CD4-positive, alpha-beta T cell treated with Interleukin-1 beta for 1 hour (primary cell): ENCODE data around the gene KCNG1.
"Not testable (repeated sequence)": the region's sequence is repeated elsewhere in the genome, so short reads cannot be mapped to it uniquely, and the experiment has no call there.

Experiments
- DNase-seq, 2 donors: peaks; one replicate each; pipeline ENCODE4 v3.0.0-alpha.2; 2020 to 2022

Gene KCNG1

DNA sequence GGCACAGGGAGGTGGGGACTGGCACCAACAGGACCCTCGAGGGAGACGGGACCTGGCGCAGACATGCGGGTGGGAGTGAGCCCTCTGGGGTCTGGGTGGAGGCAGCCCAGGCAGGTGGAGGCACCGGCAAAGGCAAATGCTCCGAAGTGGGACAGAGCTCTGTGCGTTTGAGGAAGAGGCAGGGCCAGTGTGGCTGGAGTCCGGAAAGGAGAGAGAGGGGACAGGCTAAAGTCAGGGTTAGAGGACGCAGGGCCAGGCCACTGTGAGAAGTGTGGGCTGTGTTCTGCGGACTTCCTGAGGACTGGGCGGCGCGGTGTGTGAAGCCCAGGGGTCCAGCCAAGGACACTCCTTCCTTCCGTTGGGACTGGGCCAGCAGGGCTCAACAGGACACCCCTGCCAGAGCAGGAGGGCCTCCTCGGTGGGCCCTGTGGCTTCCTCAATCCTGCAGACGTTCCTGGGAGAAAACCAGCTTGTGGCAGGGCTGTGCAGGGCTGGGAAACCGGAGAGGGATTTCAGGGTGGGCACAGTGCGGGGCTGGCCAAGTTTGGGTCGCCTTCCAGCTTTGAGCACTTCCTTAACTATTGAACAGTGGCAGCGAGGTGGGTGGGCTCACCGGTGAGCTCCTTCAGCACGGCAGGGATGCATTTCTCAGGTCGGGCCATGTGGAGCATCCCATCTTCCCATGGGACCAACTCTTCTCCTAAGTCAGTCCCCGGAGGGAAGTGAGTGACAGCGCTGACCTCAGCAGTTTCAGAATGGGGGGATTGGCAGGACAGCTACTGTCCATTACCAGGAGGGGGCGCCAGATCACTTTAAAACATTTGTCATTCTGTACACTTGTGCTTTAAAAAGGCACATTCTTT, 41.8 kb downstream of the KCNG1 start:
- DNase-seq, result peak; percentile 52 to 57

DNA sequence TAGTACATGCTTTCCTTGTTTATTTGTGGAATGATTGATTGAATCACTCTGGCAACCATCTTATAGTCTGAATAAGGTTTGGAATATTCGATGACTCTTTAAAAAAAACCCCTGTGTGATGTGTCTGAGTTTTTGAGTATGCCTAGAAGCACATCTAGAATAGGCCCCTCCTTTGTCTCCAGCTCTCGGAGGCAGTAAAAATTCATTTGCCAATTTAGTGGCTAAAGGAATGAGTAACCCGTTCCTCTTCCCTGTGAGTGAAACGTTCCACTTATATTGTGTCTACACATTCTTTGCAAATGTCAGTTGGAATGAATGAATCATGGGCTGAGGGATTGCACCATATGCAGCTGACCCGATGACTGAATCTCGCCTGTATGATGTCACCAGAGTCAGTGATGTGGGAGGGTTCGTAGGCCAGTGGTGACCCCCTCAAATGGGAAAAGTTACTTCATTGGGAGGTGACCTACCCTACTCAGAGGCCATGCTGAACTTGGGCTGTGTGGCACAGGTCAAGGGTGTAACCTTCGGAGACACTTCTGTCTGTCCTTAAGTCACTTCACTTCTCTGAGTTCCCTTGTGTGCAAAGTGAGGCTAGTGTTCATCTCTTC, 42.7 kb downstream of the KCNG1 start:
- DNase-seq, result peak in 1 of 2 donors; percentile 27

DNA sequence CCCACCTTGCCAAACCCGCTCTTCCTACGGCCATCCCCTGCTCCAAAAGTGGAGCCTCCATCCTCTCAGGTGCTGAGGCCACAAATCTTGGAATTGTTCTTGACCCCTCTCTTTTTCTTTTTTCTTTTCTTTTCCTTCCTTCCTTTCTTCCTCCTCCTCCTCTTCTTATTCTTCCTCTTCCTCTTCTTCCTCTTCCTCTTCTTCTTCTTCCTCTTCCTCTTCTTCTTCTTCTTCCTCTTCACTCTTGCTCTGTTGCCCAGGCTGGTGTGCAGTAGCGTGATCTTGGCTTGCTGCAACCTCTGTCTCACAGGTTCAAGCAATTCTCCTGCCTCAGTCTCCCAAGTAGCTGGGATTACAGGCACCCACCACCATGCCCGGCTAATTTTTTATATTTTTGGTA, 44.4 kb downstream of the KCNG1 start:
- not testable (repeated sequence) for DNase-seq

DNA sequence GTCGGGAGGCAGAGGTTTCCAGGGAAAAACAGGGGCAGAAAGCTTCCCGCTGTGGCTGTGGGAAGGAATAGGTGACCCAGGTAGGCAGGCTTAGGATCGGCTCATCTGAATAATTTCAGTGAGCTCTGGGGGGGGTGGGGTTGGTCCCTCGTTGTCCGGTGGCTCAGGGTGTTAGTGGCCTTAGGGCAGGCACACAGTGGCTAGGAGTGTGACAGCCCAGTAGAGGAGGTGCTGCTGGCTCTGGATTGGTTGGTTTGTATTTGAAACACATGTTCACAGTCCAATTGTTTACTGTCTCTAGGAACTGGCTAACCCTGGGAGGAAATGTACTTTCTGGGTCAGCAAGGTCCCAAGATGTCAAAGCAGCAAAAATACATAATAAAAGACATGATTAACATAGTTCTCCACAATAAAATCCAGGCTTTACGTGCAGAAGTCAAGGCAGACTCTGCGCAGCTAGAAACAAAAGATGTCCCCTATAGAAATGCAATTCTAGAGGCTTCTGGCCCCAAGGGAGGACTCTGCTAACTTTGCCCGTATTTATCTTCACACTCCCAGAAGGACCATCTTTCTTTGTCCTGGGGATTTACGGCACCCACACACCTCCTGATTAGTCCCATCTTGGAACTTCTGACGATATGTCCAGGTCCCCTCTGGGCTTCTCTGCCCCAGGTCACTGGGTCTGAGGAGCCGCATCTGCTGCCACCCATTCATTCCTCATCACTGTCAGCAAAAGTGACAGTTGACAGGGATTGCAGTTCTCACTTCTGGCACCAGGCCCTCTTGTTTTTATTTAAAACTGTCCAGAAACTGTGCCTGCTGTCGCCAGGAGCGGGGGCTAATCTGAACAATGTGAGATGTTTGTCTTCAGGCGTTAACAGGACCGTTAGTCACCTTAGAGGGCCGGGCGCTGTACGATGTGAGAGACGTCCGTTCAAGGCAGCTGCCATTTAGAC, 45.6 kb downstream of the KCNG1 start:
- DNase-seq, result no peak

DNA sequence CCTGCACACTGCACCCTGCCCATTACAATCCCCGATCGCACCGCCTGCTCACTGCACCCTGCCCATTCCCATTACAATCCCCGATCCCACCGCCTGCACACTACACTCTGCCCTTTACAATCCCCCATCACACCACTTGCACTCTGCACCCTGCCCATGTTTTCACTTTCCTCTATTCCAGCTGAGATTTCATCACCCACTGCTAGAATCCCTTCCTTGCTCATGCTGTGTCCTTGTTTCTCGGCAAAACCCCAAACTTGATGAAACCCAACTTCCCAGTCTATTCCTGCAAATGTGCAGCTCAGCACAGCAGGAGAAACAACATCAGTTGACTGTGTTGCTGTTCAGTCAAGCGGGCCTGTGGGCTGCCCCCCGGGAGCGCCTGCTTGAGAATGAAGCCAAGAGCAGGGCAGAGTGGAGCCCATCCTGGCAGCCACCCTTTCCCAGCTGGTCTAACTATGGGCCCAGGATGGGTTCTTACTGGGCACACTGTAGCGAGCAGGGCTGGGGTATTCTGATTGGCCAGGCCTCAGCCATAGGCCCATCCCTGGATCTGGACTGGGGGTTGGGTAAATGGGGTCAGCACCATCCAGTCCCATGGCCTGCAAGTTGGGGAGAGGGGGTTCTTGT, 47.1 kb downstream of the KCNG1 start:
- no peak for DNase-seq

DNA sequence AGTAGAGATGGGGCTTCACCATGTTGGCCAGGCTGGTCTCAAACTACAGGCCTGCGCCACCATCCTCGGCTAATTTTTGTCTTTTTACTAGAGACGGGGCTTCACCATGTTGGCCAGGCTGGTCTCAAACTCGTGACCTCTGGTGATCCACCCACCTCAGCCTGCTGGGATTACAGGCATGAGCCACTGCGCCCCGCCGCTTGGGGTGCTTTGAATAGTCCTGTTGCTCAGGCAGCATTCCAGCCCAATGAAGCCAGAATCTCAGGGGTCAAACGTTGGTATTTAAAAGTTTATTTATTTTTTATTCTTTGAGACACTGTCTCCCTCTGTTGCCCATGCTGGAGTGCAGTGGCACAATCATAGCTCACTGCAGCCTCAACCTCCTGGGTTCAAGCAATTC, 53.0 kb downstream of the KCNG1 start:
- no peak for DNase-seq

DNA sequence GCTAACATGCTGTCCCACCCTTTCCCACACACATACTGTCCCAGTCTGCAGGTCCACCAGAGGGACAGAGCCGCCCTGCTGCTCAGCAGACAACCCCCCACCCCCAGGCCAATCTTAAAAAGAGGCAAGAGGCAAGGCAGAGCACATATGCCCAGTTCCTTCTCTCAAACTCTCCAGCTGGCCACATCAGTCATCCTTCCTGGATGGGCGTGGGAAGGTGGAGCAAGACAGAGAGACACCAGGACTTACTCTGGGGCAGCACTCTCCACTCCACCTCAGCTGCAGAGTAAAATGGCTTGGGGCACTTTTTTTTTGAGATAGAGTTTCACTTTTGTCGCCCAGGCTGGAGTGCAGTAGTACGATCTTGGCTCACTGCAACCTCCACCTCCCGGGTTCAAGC, 53.5 kb downstream of the KCNG1 start:
- DNase-seq, result no peak

DNA sequence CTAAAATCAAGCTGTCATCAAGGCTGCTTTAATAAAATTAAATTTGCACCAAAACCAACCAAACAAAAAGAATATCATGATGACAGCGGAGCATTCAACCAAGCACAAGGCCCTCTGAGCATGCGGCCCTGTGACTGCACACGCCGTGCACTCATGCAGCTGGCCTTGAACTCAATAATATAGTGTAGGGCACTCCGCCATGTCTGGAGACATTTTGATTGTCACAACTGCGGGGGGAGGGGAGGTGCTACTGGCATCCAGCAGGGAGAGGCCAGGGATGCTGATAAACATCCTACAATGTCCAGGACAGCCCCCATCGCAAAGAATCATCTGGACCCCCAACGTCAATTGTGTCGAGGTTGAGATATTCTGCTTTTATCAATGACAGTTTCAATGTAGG, 54.6 kb downstream of the KCNG1 start:
- no peak for DNase-seq

DNA sequence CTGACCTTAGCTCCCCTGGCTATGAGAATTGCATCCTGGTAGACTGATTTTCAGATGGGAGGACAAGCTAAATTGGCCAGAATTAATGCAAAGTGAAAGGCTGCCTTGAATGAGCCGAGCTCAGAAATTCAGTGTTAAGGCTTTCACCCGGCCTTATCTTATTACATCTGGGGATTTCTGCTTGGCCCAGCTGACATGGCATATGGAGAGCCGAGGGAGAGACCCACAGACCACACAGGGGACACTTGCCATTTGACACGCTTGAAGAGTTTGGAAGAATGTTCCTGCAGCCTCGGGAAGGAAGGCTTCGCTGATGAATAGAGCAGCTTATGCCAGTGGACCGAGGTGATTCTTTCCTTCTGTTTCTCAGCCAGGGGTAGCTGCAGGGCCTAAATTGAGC, 55.3 kb downstream of the KCNG1 start:
- DNase-seq, result no peak

DNA sequence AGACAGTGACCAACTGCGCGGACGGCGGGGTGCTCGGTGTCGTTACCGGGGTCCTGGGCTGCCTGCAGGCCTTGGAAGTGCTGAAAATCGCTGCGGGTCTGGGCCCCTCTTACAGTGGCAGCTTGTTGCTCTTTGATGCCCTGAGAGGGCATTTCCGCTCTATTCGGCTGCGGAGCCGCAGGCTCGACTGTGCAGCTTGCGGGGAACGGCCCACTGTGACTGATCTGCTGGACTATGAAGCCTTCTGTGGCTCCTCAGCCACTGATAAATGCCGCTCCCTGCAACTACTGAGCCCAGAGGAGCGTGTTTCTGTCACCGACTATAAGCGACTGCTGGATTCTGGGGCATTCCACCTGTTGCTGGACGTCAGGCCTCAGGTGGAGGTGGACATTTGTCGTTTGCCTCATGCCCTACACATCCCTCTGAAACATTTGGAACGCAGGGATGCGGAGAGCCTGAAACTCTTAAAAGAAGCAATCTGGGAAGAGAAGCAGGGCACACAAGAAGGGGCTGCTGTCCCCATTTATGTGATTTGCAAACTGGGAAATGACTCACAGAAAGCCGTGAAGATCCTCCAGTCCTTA, 63.3 kb downstream of the KCNG1 start:
- no peak for DNase-seq

DNA sequence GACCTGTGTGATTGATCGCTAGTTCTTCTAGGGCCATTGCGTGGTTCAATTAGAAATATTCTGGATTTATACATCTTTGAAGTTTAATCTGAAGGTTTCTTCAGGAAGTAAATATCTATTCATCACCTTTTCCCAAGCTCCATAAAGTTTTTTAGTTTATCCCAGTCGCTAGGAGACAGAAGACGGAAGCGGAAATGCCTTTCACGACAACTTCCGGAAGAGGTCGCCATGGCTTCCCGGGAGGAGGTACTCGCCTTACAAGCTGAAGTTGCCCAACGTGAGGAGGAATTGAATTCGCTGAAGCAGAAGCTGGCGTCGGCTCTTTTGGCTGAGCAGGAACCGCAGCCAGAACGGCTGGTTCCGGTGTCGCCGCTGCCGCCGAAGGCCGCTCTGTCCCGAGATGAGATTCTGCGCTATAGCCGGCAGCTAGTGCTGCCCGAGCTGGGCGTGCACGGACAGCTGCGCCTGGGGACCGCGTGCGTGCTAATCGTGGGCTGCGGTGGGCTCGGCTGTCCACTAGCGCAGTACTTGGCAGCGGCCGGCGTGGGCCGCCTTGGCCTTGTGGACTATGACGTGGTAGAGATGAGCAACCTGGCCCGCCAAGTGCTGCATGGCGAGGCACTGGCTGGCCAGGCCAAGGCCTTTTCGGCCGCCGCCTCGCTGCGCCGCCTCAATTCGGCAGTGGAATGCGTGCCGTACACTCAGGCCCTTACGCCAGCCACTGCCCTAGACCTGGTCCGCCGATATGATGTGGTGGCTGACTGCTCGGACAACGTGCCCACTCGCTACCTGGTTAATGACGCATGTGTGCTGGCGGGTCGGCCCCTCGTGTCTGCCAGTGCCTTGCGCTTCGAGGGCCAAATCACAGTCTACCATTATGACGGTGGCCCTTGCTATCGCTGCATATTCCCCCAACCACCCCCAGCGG, 64.0 kb downstream of the KCNG1 start, which contains the start of gene MOCS3:
Gene MOCS3 (plus strand): TSS at position 204 of the 928 bp plus-strand sequence. CDS start 25 bp downstream, at position 229.
- peak; percentile 88 to 90 for DNase-seq

DNA sequence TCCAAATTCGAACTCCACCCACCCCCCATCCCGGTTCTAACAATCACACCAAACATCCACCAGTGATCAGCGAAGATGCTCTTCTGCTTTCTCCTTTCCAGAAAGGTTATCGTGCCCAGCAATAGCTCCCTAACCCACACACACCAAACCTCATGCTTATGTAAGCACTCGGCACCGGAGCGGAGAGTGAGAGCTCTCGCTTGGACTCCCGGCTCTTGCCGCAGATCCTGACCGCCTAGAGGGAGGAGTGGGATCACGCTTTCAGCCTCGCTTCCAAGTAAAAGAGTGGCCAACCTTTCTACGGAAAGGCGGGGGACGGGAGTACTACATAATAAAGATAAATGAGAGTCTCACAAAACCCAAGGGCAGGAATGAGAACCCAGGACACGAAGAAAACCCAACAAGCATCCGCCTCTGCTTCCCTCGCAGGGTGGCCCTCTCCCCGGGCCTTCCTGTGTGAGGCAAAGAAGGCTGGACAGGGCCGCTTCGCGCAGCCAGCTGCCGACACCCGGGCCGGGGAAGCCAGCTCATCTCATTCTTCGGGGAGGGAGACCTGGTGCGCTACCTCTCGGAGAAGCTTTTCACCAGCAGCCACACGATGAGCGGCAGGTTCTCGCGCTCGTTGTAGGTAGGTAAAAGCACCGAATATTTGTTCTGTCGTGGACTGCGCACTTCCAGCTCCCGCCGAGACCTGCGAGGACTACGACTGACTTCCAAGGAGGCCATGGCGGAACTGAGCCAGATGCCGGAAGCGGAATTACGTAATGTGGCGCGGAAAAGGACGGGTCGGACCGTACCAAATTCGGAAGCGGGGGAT, 64.9 kb downstream of the KCNG1 start, which contains the start of gene DPM1:
Gene DPM1 (minus strand): TSS at position 735 of the 817 bp plus-strand sequence. CDS start 9 bp downstream, at position 726.
- peak; percentile 17 to 86 for DNase-seq

DNA sequence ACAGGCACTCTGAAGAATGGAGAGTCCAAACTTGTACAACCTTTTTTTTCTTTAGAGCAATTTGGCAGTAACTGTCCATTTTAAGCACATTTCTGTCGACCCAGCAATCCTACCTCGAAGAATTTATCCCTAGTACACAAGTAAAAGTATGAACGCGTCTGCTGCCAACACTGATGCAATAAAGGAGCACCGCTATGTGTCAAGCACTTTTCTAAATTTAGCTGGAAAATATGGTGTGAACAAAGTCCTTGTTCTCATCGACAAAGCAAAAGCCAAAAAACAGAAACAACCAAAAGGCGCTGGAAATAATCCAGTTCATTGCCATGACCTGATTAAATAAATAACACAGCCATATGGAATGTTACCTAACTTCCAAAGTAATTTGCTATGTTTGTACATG, 65.6 kb downstream of the KCNG1 start:
- DNase-seq, result no peak

DNA sequence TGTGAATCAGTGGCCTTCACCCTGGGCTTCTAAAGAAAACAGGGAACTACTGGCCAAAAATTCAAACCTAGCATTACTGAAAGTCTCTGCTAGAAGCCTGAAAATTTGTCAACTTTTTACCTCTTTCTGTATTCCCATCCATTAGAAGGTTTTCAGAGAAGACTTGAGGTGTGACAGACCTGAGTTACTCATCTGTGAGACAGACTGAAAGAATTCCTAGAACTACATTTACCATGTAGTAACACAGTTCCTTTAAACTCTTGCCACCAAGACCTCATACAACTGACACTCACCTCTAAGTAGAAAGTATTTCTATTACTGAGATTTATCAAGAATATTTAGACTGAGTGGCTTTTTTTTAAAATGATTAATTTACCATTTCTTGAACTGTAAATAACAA, 69.1 kb downstream of the KCNG1 start:
- no peak for DNase-seq
